Medulla oblongata (tissue), 1 donor: ENCODE results near the gene MLLT10.
A peak's percentile ranks its signal among the peaks of the same experiment; 100 is the strongest.

ENCODE experiments used
- DNase-seq: peaks from one replicate; pipeline ENCODE4 v3.0.0-alpha.2; 2015; ENCODE audit errors: extremely low spot score

The MLLT10 gene

DNA sequence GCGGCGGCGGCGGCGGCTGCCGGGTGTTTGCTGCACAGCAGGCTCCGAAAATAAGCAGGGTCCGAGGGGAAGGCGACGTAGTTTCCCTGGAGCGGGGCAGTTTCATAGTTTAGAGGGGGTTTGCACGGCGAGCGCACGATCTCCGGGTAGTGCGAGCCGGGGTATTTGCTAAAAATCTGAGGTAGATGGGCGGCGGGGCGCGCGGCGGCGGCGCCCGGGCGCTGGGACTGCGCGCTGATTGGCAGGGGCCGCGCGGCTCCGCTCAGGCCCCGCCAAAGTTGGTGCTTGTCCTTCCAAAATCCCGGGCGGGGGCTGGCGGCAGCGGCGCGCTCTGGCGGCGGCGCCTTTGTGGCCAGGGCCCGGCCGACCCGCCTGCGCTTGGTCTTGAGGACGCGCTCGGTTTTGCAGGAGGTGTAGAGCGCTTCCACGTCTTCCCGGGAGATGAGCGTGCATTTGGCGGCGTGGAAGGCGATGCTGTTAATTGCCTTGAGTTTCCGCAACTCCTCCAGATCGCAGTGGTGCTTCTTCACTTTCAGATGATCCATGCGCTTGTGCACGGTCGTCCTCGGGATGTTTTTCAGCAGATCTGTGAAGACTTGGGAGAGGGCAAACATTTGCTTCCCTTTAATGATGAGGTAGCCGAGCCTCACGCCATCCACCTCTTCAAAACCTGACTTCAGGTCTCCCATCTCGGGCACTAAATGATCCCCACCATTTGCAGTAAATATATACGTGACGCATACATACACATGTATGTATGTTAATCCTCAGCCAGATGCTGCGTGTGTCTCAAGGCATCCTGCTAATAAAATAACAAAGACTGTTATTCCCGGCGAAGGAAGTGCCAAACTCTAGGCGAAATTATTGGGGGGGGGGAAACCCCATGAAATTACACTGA, 16.6 kb upstream of the MLLT10 start:
- DNase-seq = peak; percentile 57

DNA sequence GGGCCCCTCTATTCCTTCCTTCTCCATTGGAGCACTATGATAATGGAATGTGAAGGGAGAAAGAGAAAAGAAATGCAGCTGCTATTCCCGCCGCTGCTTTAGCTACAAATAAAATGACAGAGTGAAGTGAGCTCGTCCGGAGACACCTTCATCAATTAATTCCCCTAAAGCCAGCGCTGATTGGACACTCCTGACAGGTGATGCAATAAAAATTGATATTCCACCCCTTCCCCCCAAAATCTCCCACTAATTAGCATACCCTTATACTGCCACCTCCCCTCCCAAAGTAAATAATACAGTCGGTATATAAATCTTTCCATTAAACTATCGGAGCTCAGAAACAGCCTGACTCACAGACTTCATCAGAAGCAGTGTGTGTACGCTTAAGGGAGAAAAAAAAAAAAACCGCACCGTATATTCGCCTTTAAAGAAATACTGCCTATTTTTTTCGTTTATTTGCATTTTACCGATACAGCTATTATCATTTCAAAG, 15.8 kb upstream of the MLLT10 start:
- peak; percentile 58 for DNase-seq

DNA sequence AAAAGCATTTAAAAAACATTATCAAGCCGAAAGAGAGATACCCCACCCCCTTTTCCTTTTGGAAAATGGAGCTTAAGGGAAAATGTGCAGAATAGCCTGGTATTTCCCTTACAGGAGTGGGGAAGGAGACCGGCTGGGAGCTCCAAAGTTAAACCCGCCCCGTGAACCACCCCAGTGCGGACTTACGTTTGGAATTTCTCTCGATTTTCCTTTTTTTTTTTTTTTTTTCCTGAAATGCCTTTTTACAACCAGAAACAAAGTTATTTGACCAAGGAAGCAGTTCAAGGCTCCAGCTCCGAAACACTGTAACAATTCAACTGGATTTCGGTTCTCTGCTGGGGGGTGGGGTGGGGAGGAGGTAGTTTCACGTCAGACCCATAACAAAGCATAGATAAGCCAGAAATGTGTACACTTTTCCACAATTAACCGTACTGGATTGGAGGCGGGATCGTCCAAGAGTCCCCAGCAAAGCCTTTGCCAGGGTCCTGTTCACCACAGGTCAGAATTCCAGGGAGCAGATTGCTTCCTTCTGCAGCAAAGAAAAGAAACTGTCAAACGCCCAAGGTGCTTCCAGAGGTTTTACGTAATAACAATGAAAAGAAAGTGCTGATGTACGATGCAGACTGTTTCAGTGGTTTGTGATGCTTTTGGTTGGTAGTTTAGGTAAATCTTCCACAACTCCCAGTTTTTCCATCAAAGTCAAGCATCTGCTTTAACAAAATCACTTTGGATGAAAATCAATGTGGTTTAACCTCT, 15.2 kb upstream of the MLLT10 start:
- DNase-seq = peak; percentile 26

DNA sequence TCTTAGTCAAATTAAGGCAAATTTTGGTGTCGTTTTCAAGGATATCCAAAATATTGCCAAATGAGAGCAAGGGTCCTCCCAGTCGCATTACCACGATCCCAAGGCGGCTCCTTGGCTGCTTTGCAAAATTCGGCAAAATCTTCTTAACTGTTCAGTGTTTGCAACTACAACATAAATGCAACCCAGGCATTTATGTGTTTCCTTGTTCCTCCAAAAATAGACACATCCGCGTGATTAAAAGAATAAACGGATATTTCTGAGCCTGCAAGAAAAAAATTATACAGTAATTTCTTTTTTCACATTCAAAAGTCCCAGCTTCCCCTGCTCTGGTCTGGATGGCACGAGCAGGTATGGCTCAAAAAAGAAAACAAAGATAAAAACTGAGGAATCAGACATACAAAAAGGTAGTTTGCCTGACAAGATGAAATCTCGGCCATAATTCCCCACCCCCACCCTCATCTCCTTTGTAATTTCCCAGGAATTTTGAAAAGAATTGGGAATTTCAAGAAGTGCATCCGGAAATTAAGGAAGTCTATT, 14.6 kb upstream of the MLLT10 start:
- DNase-seq = peak; percentile 19

DNA sequence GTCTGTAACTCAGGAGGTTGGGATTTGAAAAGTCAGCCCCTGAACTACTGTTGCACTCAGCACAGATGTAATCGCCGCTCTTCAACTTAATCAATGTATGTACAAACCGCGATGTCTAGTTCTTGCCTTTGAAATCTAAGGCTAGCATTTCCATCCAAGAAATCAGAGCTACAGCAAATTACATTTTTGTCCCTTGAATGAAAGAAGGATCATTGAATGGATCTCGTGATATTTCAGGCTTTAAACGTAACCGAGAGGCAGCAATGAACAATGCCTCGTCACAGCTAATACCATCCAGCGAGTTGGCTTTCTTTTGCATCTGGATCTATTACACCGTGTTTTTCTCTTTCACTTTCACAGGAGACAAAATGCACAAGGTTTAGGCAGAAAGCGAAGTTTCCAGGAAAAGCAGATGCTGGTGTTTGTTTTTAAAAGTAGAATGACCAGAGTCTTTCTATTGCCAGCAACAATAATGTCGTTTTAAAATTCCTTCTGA, 14.0 kb upstream of the MLLT10 start:
- DNase-seq = peak; percentile 61

DNA sequence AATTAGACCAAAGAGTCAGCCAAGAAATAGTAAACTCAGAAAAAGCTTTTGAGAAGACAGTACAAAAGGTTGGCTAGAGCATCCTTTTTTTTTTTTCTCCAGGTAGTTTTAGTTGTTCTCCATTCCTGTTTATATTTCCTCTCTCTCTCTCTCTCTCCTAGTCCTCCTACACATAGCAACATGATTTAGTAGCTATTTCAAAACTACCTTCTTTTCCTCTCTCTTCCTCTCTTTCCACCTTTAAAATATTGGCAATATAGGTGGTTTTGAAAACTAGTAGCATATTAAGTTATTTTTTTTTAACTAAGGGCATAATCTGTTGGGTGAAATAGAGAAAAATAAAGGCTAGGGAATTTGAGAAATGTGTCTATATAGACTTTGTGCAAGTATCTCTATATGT, 13.5 kb upstream of the MLLT10 start:
- no peak for DNase-seq

DNA sequence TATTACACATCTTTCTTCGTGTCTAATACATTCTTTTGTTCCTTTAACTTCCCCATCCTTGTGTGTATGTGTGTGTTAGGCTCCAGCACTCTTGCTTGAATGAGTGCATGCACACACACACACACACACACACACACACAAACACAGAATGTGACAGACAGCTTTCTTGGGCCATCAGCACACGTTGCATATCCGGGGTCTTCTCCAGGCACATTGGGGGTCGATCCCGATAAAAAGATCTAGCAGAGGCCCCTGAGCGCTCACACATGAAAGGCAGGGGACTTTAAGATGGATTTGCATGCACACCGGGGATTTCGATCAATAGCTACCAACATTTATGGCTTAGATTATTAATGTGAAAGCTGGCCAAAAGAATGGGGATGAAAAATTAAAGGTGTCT, 13.1 kb upstream of the MLLT10 start:
- DNase-seq = peak; percentile 3

DNA sequence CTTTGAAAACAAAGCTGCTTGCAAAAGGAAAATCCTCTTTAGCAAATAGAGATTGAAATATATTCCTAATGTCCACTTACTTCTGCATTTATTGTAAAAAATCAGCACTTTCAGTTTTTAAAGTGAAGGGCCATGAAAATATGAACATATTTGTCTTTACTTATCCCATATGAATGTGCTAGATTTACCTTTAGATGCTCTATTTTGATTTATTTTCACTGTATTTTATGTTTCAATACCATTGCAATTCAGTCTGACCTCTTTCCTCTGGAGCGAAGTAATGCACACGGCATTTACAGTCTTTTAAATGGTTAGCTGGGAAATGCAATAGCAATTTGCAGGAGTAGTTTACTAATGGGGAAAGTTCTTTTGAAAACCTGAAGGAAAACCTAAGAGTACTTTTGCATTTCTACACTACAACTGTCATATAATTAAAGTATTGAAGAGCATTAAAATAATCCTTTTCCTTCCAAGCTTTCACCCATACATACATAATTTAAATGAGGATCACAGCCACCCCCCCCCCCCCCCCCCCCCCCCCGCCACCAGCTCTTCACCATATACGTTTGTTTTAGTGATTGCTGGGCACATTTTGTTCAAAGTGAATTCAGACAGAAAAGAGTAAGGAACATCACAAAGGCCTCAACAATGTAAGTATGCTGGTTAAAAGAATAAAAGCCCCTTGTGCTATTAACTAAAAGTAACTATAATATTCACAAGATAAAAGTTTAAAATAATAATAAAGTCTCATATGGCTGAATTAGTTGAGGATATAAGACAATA, 12.1 kb upstream of the MLLT10 start:
- no peak for DNase-seq

DNA sequence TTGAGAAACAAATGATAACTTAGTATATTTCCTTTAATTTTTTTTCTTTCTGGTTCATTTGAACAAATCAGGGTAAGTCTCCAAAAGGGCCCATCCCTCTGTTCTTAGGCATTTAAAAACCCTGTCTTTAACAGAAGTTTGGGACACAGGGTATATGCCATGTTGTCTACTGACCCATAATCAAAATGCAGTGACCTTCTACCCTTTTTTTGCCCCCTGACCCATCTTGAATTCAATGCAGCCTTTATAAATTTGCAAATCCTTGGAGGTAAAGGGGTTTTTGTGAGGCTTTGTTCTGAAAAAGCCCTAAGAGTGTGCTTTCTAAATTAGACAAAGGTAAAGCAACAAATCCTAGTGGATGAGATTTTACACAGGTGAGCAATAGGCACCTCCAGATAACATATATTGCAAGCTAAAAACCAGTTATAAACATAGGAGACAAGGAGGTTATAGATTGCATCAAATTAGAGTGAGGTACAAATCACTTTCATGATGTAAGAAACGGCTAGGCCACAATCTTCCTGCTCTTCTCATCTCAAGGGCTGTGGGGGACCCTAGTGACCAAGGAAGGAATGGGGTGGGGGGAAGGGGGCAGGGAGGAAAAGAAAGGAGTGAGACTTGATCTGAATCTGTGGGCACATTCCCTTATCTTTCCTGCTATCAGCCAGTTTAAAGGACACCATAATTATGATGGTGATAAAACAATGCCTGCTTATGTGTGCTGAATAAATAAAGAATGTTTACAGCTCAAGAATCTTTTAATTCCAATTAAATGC, 11.2 kb upstream of the MLLT10 start:
- DNase-seq = peak; percentile 7

DNA sequence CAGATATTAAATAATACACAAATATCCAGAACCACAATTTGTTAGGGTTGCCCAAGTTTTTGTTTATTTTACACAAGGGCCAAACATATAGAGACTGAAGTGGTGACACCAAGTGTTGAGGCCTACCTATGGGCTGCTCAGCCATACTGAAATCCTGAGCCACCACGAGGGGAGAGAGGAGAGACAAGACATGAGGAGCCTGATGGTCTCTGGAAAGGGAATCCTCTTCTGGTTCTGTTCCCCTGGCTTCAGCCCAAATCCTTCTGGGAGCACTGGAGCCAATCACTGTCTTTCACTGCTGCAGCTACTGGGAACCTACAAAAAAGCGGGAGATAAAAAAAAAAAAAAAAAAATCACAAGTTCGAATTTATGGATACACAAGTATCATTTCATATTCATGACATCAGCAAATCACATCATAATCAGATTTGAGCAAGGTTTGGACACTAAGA, 10.4 kb upstream of the MLLT10 start:
- DNase-seq = peak; percentile 69

DNA sequence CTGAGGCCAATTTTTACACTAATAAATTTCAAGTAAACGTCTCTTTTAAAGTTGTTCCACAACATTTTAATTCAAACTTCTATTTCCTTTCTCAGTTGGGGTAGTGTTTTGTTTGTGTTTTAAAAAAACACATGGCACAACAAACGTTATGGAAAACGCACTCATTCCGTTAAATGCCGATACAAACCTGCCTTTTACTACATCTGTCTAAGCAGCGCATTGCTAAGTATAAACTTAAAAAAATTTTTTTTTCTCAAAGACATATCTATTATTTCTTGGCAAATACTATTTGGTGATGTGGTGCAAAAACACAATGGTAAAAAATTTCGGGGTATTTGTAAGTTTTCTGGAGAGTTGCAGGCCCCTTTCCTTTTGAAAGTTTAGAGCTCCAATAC, 9.9 kb upstream of the MLLT10 start:
- no peak for DNase-seq

DNA sequence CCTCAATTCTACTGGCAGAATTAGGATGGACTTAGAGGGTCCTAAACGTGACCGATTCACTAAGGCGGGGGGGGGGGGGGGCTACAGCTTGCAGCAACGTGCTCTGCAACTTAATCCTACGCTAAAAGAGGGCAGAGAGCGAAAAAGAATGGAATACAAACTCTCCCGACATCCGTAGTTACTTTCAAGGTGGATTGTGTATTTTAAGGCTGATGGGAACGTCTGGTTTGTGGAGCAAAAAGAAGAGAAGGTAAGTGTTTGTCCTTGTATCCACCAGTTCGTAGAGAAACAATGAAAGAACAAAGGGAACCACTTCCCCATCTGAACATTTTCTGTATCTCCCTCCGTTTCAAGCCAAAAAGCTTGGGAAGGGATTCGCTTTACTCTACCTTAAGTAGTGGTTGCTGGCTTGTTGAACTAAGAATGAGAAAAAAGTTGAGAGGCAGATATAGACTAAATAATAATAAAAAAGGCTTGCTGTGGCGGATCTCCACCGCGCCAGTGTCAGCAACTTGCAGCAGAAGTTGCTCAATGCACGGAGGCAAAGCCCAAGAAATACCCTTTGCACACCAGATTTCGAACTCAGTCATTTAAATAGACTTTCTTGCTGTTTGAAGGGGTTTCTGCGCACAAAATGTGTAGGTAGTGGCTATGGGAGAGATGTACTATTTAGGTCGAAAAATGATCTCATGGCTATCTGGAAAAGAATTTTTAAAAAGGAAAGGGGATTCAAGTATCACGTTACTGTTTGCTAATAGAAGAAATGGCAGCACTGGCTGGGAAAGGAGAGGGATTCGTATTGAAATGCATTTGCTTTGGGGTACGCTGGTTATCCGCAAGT, 9.3 kb upstream of the MLLT10 start:
- peak; percentile 76 for DNase-seq

DNA sequence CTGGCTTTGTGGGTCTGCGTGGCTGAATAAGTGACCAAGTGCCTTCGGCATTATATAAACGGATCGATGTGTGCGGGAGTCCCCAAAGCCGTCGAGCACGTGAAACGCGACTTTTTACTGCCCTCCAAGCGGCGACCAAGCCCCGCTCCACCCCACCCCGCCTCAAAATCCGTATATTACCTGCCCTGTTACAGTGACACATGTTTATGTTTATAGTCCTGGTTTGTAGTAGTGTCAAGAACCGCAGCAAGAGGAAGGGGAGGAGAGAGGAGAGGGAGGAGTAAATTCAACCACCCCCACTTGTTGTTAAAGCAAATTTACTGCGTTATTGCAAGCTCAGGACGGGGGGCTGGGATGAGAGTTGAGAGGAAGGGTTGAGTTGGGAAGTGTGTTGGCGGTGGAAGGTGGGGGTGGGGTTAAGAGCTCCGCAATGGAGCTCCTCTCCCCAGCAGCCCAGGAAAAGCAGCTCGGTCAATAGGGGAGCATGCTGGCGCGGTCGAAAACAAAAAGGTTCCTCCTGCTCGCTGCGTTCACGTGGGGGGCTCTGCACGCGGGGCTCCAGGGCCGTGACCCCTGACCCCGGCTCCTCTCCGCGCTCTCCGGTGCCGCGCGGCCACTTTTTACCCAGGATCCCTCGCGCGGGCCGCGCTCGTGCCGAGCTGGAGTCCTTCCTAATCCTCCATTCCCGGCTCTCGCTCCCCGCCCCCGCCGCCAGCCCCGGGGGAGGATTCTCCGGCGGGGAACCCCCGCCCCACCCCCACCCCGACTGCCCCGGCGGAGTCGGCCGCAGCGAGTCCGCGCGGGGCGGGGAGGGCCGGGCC, 8.5 kb upstream of the MLLT10 start, which contains the start of gene SKIDA1:
Gene SKIDA1 (minus strand): TSS at position 316 of the 821 bp plus-strand sequence. CDS start 7,860 bp downstream, outside the sequence.
- peak; percentile 77 for DNase-seq

DNA sequence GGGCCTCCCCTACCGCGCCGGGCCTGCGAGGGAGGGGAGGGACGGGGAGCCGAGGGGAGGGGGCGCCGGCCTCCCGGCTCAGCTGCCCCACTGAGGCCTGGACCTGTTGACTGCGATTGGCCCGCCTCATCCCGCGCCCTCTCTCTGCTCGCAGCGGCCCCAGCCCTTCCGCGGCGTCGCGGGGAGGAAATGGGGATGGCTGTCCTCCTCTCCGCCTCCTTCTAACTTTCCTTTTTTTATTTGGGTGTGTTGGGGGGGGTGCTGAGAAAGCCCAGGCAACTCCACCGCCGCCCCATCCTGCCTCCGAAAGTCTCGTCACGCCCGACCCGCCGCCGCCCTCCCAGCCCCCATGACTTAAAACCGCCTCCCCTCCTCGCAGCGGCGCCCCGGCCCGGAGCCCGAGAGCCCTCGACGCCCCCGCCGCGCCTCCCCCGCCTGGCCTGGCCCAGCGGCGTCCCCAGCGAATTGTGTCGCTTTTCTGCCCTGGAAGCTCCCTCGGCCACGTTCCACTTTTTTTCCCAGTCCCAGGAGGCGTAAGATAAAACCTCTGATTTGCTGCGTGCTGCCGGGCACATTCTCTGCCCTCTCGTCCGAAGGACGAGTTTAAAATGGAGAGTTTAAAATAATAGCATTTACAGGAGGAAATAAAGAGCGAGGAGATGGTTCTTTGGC, 7.7 kb upstream of the MLLT10 start:
- peak; percentile 72 for DNase-seq

DNA sequence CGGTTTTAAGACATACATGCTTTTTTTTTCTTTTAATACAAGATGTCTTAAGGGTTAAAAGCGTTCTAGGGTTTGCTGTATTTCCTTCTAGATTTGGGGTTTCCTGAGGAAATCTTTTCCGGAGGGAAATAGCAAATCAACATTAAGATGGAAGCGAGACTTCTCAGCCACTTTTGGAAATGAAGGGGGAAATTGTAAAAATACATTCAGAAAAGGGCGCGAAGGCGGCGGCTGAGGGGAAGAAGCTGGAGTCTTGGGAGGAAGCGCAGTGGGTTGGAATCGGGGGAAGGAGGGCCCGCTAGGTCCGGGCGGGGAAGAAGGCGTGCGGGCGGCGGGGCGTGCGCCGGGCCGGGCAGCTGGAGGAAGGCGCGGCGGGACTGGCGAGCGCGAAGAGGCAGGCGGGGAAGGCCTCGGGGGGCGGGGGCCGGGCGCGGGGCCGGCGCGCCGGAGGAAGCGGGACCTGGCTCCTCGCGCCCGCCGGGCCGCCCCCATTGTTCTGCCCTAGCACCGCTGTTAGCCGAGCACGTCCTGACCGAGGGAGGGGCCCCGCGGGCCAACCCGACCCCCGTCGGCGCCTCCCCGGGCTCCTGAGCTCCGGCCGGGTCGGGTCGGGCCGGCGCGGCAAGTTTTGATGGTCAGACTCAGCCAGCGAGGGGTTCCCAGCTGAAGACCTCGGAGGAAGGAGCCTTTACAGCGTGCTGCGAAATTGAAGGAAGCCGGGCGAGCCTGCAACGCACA, 7.0 kb upstream of the MLLT10 start:
- DNase-seq = peak; percentile 62

DNA sequence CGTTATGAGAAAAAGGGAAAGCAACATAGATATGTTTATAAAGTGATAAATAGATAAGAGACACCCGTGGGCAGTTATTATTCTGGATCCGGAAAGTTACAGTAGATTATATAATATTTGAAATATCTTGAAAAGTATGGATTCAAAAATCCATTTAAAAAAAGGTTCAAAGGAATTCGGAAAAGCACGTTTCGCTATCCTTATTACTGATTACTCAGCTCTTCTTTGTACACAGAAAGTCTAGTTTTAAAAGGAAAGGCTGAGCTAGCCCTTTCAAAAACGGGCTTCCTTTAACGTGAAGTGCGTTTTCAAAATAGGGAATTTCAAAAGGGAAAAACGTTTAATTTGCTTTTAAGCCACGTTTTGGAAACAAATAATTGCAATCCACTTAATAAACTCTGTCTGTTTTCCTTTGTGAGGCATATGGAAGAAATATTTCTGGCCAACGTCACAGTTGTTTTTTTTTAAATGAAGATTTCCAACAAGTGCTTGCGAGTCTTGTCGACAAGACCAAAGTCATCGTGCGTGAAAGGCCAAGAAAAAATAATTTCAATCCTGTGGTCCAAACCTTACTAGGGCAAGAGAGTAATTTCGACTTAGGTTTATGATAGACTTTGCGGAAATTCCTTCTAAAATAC, 6.3 kb upstream of the MLLT10 start:
- peak; percentile 72 for DNase-seq
